Fibroblast of lung (primary cell): ENCODE measurements around the gene FGF3. TPM values are rescaled to one million over a fixed set of nuclear protein-coding genes. Genes with fewer than 3 reads are reported as not detected.

Experiments
- DNase-seq, 2 donors: peaks; one replicate each; pipeline versions ENCODE4 v3.0.0 to v3.0.0-alpha.2; 2010; ENCODE audit warnings: low read depth in 2 of 2
- H2AFZ ChIP-seq: 2 replicates; pipeline ENCODE4 v1.5.1; 2012; ENCODE audit warnings: low read length, control low read depth, inconsistent platforms
- H3K27ac ChIP-seq: 2 replicates; pipeline ENCODE4 v1.5.1; 2011; ENCODE audit warnings: low read length, control low read depth; ENCODE audit not compliant: insufficient read depth
- H3K27me3 ChIP-seq: 2 replicates; pipeline ENCODE4 v1.5.1; 2011; ENCODE audit warnings: mild to moderate bottlenecking, low read length; ENCODE audit not compliant: control insufficient read depth, insufficient read depth
- H3K36me3 ChIP-seq: 2 replicates; pipeline ENCODE4 v1.5.1; 2011; ENCODE audit warnings: low read length; ENCODE audit not compliant: control insufficient read depth, insufficient read depth
- H3K4me1 ChIP-seq: 2 replicates; pipeline ENCODE4 v1.5.1; 2011; ENCODE audit warnings: low read length; ENCODE audit not compliant: control insufficient read depth, insufficient read depth; ENCODE audit errors: extremely low read depth
- H3K4me2 ChIP-seq: 2 replicates; pipeline ENCODE4 v1.5.1; 2011; ENCODE audit warnings: low read length, control low read depth; ENCODE audit not compliant: insufficient read depth; ENCODE audit errors: extremely low read depth
- H3K4me3 ChIP-seq, 4 experiments: fragments of 200-600 bp in 1 of 4; sonication (generic) in 1 of 4; replicated peaks in 1 of 4; 2 replicates each; pipeline ENCODE4 v1.5.1; 2011 to 2016; ENCODE audit warnings: low read length in 4 of 4, low read depth in 3 of 4, mild to moderate bottlenecking in 3 of 4, control low read depth in 2 of 4, inconsistent platforms in 1 of 4, mixed read lengths in 1 of 4; ENCODE audit not compliant: insufficient read depth in 1 of 4; ENCODE audit errors: control extremely low read depth in 1 of 4
- H3K79me2 ChIP-seq: 2 replicates; pipeline ENCODE4 v1.5.1; 2012; ENCODE audit warnings: mild to moderate bottlenecking, low read length, inconsistent platforms; ENCODE audit not compliant: control insufficient read depth, insufficient read depth
- H3K9ac ChIP-seq: 2 replicates; pipeline ENCODE4 v1.5.1; 2011; ENCODE audit warnings: mild to moderate bottlenecking, low read length, control low read depth; ENCODE audit not compliant: insufficient read depth
- H3K9me3 ChIP-seq: 2 replicates; pipeline ENCODE4 v1.5.1; 2012; ENCODE audit warnings: low read depth, low read length; ENCODE audit not compliant: control insufficient read depth, insufficient read depth
- H4K20me1 ChIP-seq: 2 replicates; pipeline ENCODE4 v1.5.1; 2011; ENCODE audit warnings: low read length; ENCODE audit not compliant: control insufficient read depth, insufficient read depth; ENCODE audit errors: extremely low read depth
- EZH2 ChIP-seq: IDR thresholded peaks from 2 replicates; pipeline ENCODE4 v1.5.1; 2012; ENCODE audit warnings: low read length, control low read depth, mild to moderate bottlenecking; ENCODE audit errors: missing control alignments
- polyA plus RNA-seq, 2 donors: library from polyadenylated mRNA; depleted of rRNA in 1 of 2; stranded (reverse) in 1 of 2; unstranded in 1 of 2; fragments of >200 nt; gene quantifications; 2 replicates each; pipeline ENCODE4 v1.2.1, GENCODE V29; 2011 to 2012; ENCODE audit warnings: missing spikeins in 1 of 2
- total RNA-seq: library from RNA; depleted of rRNA; stranded (reverse); fragments of >200 nt; gene quantifications from 2 replicates; pipeline ENCODE4 v1.2.1, GENCODE V29; 2014
- TF ChIP-seq, protein P1 (sequence below), 2 donors: IDR thresholded peaks in 1 of 2; conservative IDR thresholded peaks in 1 of 2; 1 replicate in 1 of 2; 2 replicates in 1 of 2; pipeline ENCODE4 v1.5.1; 2011 to 2012; ENCODE audit warnings: low read length in 2 of 2, control low read depth in 1 of 2, inconsistent platforms in 1 of 2, low read depth in 1 of 2, mild to moderate bottlenecking in 1 of 2

Gene FGF3
- total and polyA plus RNA-seq, 2 donors (not counting 1 experiment from before 2014, with no cell fraction given), result not detected

DNA sequence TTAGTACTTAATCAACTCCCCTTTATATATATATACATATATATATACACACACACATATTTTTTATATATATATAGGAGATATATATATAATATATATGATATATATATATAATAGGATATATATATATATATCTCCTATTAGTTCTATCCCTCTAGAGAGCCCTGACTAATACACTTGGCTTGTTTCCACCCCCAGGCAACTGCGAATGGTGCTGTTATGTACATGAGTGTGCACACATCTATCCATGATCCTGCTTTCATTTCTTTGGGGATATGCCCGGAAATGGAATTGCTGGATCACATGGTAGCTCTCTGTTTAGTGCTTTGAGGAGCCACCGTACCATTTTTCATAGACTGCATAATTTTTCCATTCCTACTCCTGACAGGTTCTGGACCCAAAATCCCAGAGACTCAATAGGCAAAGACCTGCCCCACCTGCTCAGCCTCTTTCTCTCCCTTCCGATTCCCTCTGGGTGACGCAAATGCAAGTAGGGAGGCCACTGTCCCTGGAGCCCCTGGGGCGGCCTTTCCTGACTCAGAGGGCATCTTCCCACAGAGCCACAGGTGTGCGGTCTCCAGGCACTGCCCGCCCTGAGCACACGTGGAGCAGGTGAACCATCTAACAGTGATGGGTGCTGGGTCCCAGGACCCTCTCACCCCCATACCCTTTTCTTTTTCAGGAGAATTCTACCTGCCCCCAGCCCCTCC, 12.0 kb downstream of the FGF3 start:
- no peaks in the 10 kb centered on the region for H3K4me1 ChIP-seq
- H3K27me3 ChIP-seq, result peaks cover 6% of the 10 kb centered on the region
- no peaks in the 10 kb centered on the region for H3K36me3 ChIP-seq
- no peak overlapping the region for H3K27ac ChIP-seq
- TF ChIP-seq, protein P1, sequence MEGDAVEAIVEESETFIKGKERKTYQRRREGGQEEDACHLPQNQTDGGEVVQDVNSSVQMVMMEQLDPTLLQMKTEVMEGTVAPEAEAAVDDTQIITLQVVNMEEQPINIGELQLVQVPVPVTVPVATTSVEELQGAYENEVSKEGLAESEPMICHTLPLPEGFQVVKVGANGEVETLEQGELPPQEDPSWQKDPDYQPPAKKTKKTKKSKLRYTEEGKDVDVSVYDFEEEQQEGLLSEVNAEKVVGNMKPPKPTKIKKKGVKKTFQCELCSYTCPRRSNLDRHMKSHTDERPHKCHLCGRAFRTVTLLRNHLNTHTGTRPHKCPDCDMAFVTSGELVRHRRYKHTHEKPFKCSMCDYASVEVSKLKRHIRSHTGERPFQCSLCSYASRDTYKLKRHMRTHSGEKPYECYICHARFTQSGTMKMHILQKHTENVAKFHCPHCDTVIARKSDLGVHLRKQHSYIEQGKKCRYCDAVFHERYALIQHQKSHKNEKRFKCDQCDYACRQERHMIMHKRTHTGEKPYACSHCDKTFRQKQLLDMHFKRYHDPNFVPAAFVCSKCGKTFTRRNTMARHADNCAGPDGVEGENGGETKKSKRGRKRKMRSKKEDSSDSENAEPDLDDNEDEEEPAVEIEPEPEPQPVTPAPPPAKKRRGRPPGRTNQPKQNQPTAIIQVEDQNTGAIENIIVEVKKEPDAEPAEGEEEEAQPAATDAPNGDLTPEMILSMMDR (conservative IDR thresholded peaks at IDR 0.05 in 1 of 2, IDR thresholded peaks at IDR 0.05 in 1 of 2; ENCODE audit: low read depth in 1 of 2, low read length in 2 of 2), result no peak
- TF ChIP-seq EZH2, result no peak
- DNase-seq, result peak in 1 of 2 donors; percentile 4
- H3K9ac ChIP-seq, result no peak overlapping the region
- no peak overlapping the region for H3K4me3 ChIP-seq
- H4K20me1 ChIP-seq, result no peaks in the 10 kb centered on the region
- no peaks in the 10 kb centered on the region for H3K9me3 ChIP-seq
- H3K4me2 ChIP-seq, result no peak overlapping the region
- H2AFZ ChIP-seq, result no peak overlapping the region
- no peaks in the 10 kb centered on the region for H3K79me2 ChIP-seq

DNA sequence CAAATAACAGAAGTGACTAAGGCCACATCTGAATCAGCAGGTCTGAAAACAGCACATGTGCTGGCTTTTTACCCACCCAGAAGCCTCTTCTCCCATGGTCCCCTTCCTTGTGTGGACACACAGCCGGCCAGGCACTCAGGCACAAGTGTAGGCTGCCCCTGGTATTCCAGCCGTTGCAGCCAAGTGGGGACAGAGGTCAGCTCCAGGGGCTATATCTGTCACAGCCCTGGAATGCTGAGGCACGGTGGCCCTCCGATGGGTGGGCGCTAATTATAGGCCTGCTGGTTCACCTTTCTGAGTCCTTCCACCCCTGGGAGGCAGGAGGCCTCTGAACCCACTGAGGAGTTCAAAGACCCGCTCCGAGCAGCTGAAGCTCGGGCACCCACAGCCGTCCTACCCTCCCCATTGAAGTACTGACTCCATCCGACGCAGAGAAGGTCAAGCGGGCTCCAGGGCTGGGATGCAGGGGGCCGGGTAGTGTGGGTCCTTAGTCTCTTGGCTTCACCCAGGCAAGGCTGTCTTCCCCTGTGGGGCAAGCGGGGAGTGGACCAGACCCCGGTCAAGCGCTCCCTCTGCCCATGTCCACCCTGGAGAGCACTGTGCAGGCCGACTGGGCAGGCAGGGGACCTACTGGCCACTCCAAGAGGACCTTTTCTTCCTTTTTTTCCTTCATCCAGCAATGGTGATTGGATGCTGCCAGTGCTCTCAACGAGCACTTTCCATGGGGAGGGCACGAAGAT, 14.3 kb downstream of the FGF3 start:
- H3K4me1 ChIP-seq, result no peaks in the 10 kb centered on the region
- no peak overlapping the region for H3K27ac ChIP-seq
- no peak for TF ChIP-seq EZH2
- TF ChIP-seq, protein P1 (conservative IDR thresholded peaks at IDR 0.05 in 1 of 2, IDR thresholded peaks at IDR 0.05 in 1 of 2; ENCODE audit: low read depth in 1 of 2, low read length in 2 of 2), result no peak
- no peaks in the 10 kb centered on the region for H3K9me3 ChIP-seq
- H3K9ac ChIP-seq, result no peak overlapping the region
- H3K36me3 ChIP-seq, result no peaks in the 10 kb centered on the region
- no peak overlapping the region for H2AFZ ChIP-seq
- H3K4me2 ChIP-seq, result no peak overlapping the region
- H3K27me3 ChIP-seq, result peaks cover 6% of the 10 kb centered on the region
- DNase-seq, result no peak
- no peak overlapping the region for H3K4me3 ChIP-seq
- no peaks in the 10 kb centered on the region for H4K20me1 ChIP-seq
- H3K79me2 ChIP-seq, result no peaks in the 10 kb centered on the region

DNA sequence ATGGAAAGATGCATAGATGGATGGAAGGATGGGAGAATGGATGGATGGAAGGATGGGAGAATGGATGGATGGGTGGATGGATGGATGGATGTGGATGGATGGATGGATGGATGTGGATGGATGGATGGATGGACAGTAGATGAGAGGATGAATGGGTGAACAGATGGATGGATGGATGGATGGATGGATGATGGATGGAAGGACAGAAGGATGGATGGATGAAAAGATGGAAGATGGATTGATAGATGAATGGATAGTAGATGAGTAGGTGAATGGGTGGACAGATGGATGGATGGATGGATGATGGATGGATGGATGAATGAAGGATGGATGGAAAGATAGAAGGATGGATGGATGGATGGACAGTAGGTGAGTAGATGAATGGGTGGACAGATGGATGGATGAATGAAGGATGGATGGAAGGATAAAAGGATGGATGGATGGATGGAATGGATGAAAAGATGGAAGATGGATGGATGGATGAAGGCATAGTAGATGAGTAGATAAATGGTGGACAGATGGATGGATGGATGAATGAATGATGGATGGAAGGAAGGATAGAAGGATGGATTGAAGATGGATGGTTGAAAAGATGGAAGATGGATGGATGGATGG, 15.5 kb downstream of the FGF3 start:
- no peaks in the 10 kb centered on the region for H3K36me3 ChIP-seq
- H3K27me3 ChIP-seq, result peaks cover 6% of the 10 kb centered on the region
- no peak overlapping the region for H2AFZ ChIP-seq
- no peak overlapping the region for H3K9ac ChIP-seq
- H3K4me2 ChIP-seq, result no peak overlapping the region
- no peak for TF ChIP-seq EZH2
- TF ChIP-seq, protein P1 (conservative IDR thresholded peaks at IDR 0.05 in 1 of 2, IDR thresholded peaks at IDR 0.05 in 1 of 2; ENCODE audit: low read depth in 1 of 2, low read length in 2 of 2), result no peak
- no peaks in the 10 kb centered on the region for H4K20me1 ChIP-seq
- no peak overlapping the region for H3K27ac ChIP-seq
- no peaks in the 10 kb centered on the region for H3K9me3 ChIP-seq
- H3K4me3 ChIP-seq, result no peak overlapping the region
- DNase-seq, result no peak
- no peaks in the 10 kb centered on the region for H3K79me2 ChIP-seq
- no peaks in the 10 kb centered on the region for H3K4me1 ChIP-seq
